Panc1 (cell line): ENCODE results near the gene MACROD2. TPM values are rescaled to one million over a fixed set of nuclear protein-coding genes. Genes with fewer than 3 reads are reported as not detected.

Experiments used
- ATAC-seq: fragments of 200-7000 bp; cut with Tn5 transposase; 2 replicates; pipeline ENCODE4 v1.9.1; 2020; ENCODE audit warnings: mild to moderate bottlenecking, moderate library complexity
- BruUV-seq: library from RNA; stranded (reverse); fragments of 400-500 nt; replicated peaks from 2 replicates; lab custom pipeline; 2021; lab: Mats Ljungman, UMichigan
- CTCF ChIA-PET: fragments of 300-600 bp; sonication (Branson Sonifier 250); formaldehyde crosslinking; loops from one replicate; lab custom pipeline; 2022; ENCODE audit warnings: antibody characterized with exemption; lab: Charles Lee
- POLR2A ChIA-PET: fragments of 300-600 bp; sonication (Branson Sonifier 250); formaldehyde crosslinking; loops from one replicate; lab custom pipeline; 2022; ENCODE audit warnings: antibody characterized with exemption; lab: Charles Lee
- DNase-seq: peaks from one replicate; pipeline ENCODE4 v3.0.0-alpha.2; 2010; ENCODE audit warnings: low read depth, low spot score
- H3K27ac ChIP-seq: 2 replicates; pipeline ENCODE4 v1.5.1; 2011; ENCODE audit warnings: mild to moderate bottlenecking, low read length, inconsistent platforms
- H3K27me3 ChIP-seq: fragments of 200-500 bp; sonication (Bioruptor generic); 2 replicates; pipeline ENCODE4 v1.6.0; 2014; ENCODE audit warnings: low read length, inconsistent platforms; ENCODE audit not compliant: control insufficient read depth, insufficient read depth
- H3K36me3 ChIP-seq: fragments of 200-500 bp; sonication (Bioruptor generic); 2 replicates; pipeline ENCODE4 v1.5.1; 2014; ENCODE audit warnings: inconsistent platforms, mild to moderate bottlenecking, low read length, moderate library complexity; ENCODE audit not compliant: control insufficient read depth, insufficient read depth
- H3K4me1 ChIP-seq: 2 replicates; pipeline ENCODE4 v1.5.1; 2011; ENCODE audit warnings: inconsistent platforms, mild to moderate bottlenecking, low read length, moderate library complexity; ENCODE audit not compliant: control insufficient read depth, insufficient read depth
- H3K4me3 ChIP-seq, 2 experiments: 2 replicates each; pipeline ENCODE4 v1.5.1; 2011 to 2012; ENCODE audit warnings: low read depth in 2 of 2, low read length in 2 of 2, mild to moderate bottlenecking in 2 of 2, inconsistent platforms in 1 of 2, moderate library complexity in 1 of 2
- H3K9me3 ChIP-seq: fragments of 200-500 bp; sonication (Bioruptor generic); 2 replicates; pipeline ENCODE4 v1.5.1; 2014; ENCODE audit warnings: low read depth, mild to moderate bottlenecking, inconsistent platforms, low read length, moderate library complexity; ENCODE audit not compliant: control insufficient read depth, insufficient read depth
- POLR2AphosphoS5 ChIP-seq: IDR thresholded peaks from 2 replicates; pipeline ENCODE4 v1.6.1; 2012; ENCODE audit warnings: mild to moderate bottlenecking, low read depth, low read length, moderate library complexity
- REST ChIP-seq, 2 experiments: IDR thresholded peaks; 2 replicates each; pipeline ENCODE4 v1.6.1; 2011 to 2012; ENCODE audit warnings: low read depth in 2 of 2, control low read depth in 1 of 2, low read length in 1 of 2, mild to moderate bottlenecking in 1 of 2, moderate library complexity in 1 of 2; ENCODE audit not compliant: insufficient read depth in 1 of 2
- SIN3A ChIP-seq: IDR thresholded peaks from 2 replicates; pipeline ENCODE4 v1.6.1; 2012; ENCODE audit warnings: low read depth, mild to moderate bottlenecking, low read length, moderate library complexity, borderline replicate concordance; ENCODE audit not compliant: insufficient read depth
- TCF7L2 ChIP-seq: IDR thresholded peaks from 2 replicates; pipeline ENCODE4 v1.6.1; 2011; ENCODE audit warnings: mild to moderate bottlenecking, low read depth, low read length, inconsistent platforms
- in situ Hi-C: cut with HindIII; loops from 2 replicates; pipeline ENCODE4 v1.10.0; 2016; ENCODE audit warnings: low sequenced_read_pairs, low pct_unique_long_range_greater_than_20kb
- intact Hi-C: fragments of 100-400 bp; cut with micrococcal nuclease; formaldehyde crosslinking; loops from one replicate; pipeline ENCODE4 v1.10.0; 2022; ENCODE audit not compliant: unreplicated experiment
- total RNA-seq: library from RNA; stranded (reverse); gene quantifications from one replicate; pipeline ENCODE4 v1.2.1, GENCODE V29; 2021; ENCODE audit not compliant: unreplicated experiment
- TF ChIP-seq, protein P1 (sequence below): fragments of 450-650 bp; IDR thresholded peaks from 2 replicates; pipeline ENCODE4 v1.5.1; 2017; ENCODE audit warnings: mild to moderate bottlenecking

Gene MACROD2
- total RNA-seq, 1 experiment from 2014 or later = 1.2 TPM

DNA sequence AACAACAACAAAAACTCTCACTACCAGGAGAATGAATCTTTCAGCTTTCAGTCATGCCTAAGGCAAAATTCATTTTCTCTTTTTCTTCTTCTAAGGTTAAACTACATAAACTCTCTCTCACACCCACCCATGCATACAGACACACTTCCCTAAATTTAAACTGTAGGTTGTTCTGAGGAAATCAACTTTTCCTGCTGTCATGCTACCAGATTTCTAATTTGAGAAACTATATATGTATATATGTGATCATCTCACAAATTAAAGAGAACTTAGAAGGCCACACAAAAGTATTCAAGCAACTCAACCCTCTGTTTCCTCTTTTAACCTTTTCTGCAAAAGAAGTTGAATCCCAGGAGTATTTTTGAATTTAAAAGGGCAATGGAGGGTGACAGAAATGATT lies 2045.4 kb downstream of the MACROD2 start:
- in situ Hi-C loops (no loop called here), intact Hi-C loops (no loop called here)
- no peaks in the 10 kb centered on the region for H3K27me3 ChIP-seq
- H3K36me3 ChIP-seq = no peaks in the 10 kb centered on the region
- no peaks in the 10 kb centered on the region for H3K4me1 ChIP-seq
- ChIA-PET POLR2A (no interaction called here), CTCF (no interaction called here)
- no peak for DNase-seq
- TF ChIP-seq REST (IDR thresholded peaks at IDR 0.05; ENCODE audit: insufficient read depth in 1 of 2, low read depth in 2 of 2, low read length in 1 of 2) (no peak), TCF7L2 (no peak), SIN3A (no peak), POLR2AphosphoS5 (no peak)
- TF ChIP-seq, protein P1, sequence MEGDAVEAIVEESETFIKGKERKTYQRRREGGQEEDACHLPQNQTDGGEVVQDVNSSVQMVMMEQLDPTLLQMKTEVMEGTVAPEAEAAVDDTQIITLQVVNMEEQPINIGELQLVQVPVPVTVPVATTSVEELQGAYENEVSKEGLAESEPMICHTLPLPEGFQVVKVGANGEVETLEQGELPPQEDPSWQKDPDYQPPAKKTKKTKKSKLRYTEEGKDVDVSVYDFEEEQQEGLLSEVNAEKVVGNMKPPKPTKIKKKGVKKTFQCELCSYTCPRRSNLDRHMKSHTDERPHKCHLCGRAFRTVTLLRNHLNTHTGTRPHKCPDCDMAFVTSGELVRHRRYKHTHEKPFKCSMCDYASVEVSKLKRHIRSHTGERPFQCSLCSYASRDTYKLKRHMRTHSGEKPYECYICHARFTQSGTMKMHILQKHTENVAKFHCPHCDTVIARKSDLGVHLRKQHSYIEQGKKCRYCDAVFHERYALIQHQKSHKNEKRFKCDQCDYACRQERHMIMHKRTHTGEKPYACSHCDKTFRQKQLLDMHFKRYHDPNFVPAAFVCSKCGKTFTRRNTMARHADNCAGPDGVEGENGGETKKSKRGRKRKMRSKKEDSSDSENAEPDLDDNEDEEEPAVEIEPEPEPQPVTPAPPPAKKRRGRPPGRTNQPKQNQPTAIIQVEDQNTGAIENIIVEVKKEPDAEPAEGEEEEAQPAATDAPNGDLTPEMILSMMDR = no peak
- no peak overlapping the region for H3K27ac ChIP-seq
- H3K4me3 ChIP-seq = no peak overlapping the region
- no TSS peak for BruUV-seq
- no peak for ATAC-seq
- H3K9me3 ChIP-seq = no peaks in the 10 kb centered on the region

- Histone ChIP-seq H3K27ac (no peak overlapping the region), H3K4me3 (no peak overlapping the region), H3K36me3 (no peaks in the 10 kb centered on the region), H3K4me1 (no peaks in the 10 kb centered on the region), H3K27me3 (no peaks in the 10 kb centered on the region), H3K9me3 (no peaks in the 10 kb centered on the region)
- no peak for DNase-seq
- intact Hi-C loops (no loop called here), in situ Hi-C loops (no loop called here)
- TF ChIP-seq SIN3A (no peak), POLR2AphosphoS5 (no peak), REST (IDR thresholded peaks at IDR 0.05; ENCODE audit: insufficient read depth in 1 of 2, low read depth in 2 of 2, low read length in 1 of 2) (no peak), TCF7L2 (no peak)
- TF ChIP-seq, protein P1 = no peak
- CTCF ChIA-PET = no interaction called here
- POLR2A ChIA-PET = no interaction called here
- no TSS peak for BruUV-seq
- ATAC-seq = no peak
Observed at GRCh38 chr20:16042731-16043130, 2047.4 kb downstream of the MACROD2 start.
